Esophagus muscularis mucosa (tissue), 2 donors: ENCODE data around the gene ALDH3B1.
"Not testable (repeated sequence)": the region's sequence is repeated elsewhere in the genome, so short reads cannot be mapped to it uniquely, and the experiment has no call there.

ENCODE experiments used
- POLR2A ChIP-seq: fragments of 450-650 bp; IDR thresholded peaks from one replicate; pipeline ENCODE4 v1.6.1; 2017; ENCODE audit warnings: antibody characterized with exemption, moderate library complexity, mild to moderate bottlenecking, low read depth
- POLR2AphosphoS5 ChIP-seq, 2 donors: sonication (generic); formaldehyde crosslinking; IDR thresholded peaks; one replicate each; pipeline ENCODE4 v1.6.1; 2017; ENCODE audit warnings: antibody characterized with exemption in 2 of 2

DNA sequence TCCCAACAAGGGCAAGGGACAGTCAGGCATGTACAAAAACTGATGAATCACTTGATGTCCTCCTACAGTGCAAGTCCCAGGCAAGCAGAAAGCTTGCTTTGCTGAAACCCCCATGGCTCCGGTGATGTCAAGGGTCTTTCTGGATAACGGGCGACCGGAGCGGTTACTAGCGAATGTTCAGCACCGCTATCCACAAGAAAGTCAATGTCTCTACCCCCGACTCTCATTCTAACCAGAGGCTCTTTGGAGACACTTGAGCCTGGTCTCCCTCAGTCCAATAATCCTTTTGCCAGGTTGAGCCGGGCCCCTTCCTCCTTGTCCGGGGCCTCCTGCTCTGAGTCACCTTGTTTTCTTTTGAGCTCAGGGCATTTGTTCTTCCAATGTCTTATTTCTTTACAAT lies 28.9 kb upstream of the ALDH3B1 start:
- TF ChIP-seq POLR2AphosphoS5 (IDR thresholded peaks at IDR 0.05); POLR2A: not testable (repeated sequence)
